ENCODE data around the gene MPL. TPM values are rescaled to one million over a fixed set of nuclear protein-coding genes. Genes with fewer than 3 reads are reported as not detected.

MPL gene
- total and polyA plus RNA-seq, 10 of the 15 experiments (the other 5 are each of a cell fraction or from before 2014, with no cell fraction given) = not detected

- TF ChIP-seq, protein P1, sequence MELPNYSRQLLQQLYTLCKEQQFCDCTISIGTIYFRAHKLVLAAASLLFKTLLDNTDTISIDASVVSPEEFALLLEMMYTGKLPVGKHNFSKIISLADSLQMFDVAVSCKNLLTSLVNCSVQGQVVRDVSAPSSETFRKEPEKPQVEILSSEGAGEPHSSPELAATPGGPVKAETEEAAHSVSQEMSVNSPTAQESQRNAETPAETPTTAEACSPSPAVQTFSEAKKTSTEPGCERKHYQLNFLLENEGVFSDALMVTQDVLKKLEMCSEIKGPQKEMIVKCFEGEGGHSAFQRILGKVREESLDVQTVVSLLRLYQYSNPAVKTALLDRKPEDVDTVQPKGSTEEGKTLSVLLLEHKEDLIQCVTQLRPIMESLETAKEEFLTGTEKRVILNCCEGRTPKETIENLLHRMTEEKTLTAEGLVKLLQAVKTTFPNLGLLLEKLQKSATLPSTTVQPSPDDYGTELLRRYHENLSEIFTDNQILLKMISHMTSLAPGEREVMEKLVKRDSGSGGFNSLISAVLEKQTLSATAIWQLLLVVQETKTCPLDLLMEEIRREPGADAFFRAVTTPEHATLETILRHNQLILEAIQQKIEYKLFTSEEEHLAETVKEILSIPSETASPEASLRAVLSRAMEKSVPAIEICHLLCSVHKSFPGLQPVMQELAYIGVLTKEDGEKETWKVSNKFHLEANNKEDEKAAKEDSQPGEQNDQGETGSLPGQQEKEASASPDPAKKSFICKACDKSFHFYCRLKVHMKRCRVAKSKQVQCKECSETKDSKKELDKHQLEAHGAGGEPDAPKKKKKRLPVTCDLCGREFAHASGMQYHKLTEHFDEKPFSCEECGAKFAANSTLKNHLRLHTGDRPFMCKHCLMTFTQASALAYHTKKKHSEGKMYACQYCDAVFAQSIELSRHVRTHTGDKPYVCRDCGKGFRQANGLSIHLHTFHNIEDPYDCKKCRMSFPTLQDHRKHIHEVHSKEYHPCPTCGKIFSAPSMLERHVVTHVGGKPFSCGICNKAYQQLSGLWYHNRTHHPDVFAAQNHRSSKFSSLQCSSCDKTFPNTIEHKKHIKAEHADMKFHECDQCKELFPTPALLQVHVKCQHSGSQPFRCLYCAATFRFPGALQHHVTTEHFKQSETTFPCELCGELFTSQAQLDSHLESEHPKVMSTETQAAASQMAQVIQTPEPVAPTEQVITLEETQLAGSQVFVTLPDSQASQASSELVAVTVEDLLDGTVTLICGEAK (IDR thresholded peaks at IDR 0.05; ENCODE audit: borderline replicate concordance) = peak; percentile 89
- no peak for TF ChIP-seq BHLHE40 (IDR thresholded peaks at IDR 0.05; ENCODE audit: borderline replicate concordance in 1 of 2, low read depth in 2 of 2, low read length in 1 of 2)
- TF ChIP-seq IKZF2 (IDR thresholded peaks at IDR 0.05) = no peak
- TF ChIP-seq, protein P2, sequence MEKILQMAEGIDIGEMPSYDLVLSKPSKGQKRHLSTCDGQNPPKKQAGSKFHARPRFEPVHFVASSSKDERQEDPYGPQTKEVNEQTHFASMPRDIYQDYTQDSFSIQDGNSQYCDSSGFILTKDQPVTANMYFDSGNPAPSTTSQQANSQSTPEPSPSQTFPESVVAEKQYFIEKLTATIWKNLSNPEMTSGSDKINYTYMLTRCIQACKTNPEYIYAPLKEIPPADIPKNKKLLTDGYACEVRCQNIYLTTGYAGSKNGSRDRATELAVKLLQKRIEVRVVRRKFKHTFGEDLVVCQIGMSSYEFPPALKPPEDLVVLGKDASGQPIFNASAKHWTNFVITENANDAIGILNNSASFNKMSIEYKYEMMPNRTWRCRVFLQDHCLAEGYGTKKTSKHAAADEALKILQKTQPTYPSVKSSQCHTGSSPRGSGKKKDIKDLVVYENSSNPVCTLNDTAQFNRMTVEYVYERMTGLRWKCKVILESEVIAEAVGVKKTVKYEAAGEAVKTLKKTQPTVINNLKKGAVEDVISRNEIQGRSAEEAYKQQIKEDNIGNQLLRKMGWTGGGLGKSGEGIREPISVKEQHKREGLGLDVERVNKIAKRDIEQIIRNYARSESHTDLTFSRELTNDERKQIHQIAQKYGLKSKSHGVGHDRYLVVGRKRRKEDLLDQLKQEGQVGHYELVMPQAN (conservative IDR thresholded peaks at IDR 0.05) = peak; percentile 100
- peak; percentile 95 for TF ChIP-seq SP1 (IDR thresholded peaks at IDR 0.05; ENCODE audit: low read depth, low read length)
- no peak; the same call in 1 of the 2 replicates for TF ChIP-seq FOXM1 (IDR thresholded peaks at IDR 0.05; ENCODE audit: low read depth, low read length)
- no peak for TF ChIP-seq RFX5 (IDR thresholded peaks at IDR 0.05; ENCODE audit: low read depth, low read length)
- TF ChIP-seq ETV6 (conservative IDR thresholded peaks at IDR 0.05 in 1 of 2, IDR thresholded peaks at IDR 0.05 in 1 of 2; ENCODE audit: borderline replicate concordance in 1 of 2, low read depth in 1 of 2) = no peak
- no peak for TF ChIP-seq ZZZ3 (IDR thresholded peaks at IDR 0.05; ENCODE audit: control insufficient read depth, insufficient read length, low read depth)
- no peak for TF ChIP-seq TCF3 (IDR thresholded peaks at IDR 0.05; ENCODE audit: borderline replicate concordance, insufficient read depth, low read depth, low read length)
- no peak for TF ChIP-seq NFXL1 (IDR thresholded peaks at IDR 0.05; ENCODE audit: borderline replicate concordance)
- TF ChIP-seq POLR2AphosphoS2 (IDR thresholded peaks at IDR 0.05; ENCODE audit: low read depth, low read length) = no peak
- TF ChIP-seq ZNF217 (IDR thresholded peaks at IDR 0.05) = no peak
- TF ChIP-seq CEBPB (IDR thresholded peaks at IDR 0.05; ENCODE audit: borderline replicate concordance in 1 of 2, low read depth in 2 of 2, low read length in 2 of 2) = no peak
- TF ChIP-seq, protein P3, sequence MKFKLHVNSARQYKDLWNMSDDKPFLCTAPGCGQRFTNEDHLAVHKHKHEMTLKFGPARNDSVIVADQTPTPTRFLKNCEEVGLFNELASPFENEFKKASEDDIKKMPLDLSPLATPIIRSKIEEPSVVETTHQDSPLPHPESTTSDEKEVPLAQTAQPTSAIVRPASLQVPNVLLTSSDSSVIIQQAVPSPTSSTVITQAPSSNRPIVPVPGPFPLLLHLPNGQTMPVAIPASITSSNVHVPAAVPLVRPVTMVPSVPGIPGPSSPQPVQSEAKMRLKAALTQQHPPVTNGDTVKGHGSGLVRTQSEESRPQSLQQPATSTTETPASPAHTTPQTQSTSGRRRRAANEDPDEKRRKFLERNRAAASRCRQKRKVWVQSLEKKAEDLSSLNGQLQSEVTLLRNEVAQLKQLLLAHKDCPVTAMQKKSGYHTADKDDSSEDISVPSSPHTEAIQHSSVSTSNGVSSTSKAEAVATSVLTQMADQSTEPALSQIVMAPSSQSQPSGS (IDR thresholded peaks at IDR 0.05; ENCODE audit: low read length) = no peak
- no peak for TF ChIP-seq RELA (IDR thresholded peaks at IDR 0.05; ENCODE audit: borderline replicate concordance, partially characterized antibody)
- no peak for TF ChIP-seq CBX5 (IDR thresholded peaks at IDR 0.05; ENCODE audit: low read depth)
- no peak for TF ChIP-seq MTA3 (IDR thresholded peaks at IDR 0.05; ENCODE audit: borderline replicate concordance, low read length)
- TF ChIP-seq HCFC1 (IDR thresholded peaks at IDR 0.05; ENCODE audit: low read length) = peak; percentile 25; the same call in 1 of the 2 replicates
- no peak for TF ChIP-seq ATF7 (IDR thresholded peaks at IDR 0.05; ENCODE audit: low read depth)
- TF ChIP-seq CBX3 (IDR thresholded peaks at IDR 0.05; ENCODE audit: borderline replicate concordance, low read depth) = no peak
- no peak for TF ChIP-seq SMARCA5 (IDR thresholded peaks at IDR 0.05)
Measured at GRCh38 chr1:43358746-43359693, 21.4 kb downstream of the MPL start, which contains the start of gene CDC20 (continued).

All from GM12878 (cell line).